Loucy (cell line): ENCODE results near the gene IFNL1.

Experiments
- H2AFZ ChIP-seq: fragments of 200-600 bp; sonication (generic); 2 replicates; pipeline ENCODE4 v1.6.0; 2016; ENCODE audit warnings: antibody characterized with exemption, mild to moderate bottlenecking, low read length, moderate library complexity
- H3F3A ChIP-seq: fragments of 200-600 bp; 2 replicates; pipeline ENCODE4 v1.6.0; 2016; ENCODE audit warnings: antibody characterized with exemption, low read depth, mild to moderate bottlenecking
- H3K27me3 ChIP-seq: fragments of 200-600 bp; sonication (generic); 2 replicates; pipeline ENCODE4 v1.6.1; 2014; ENCODE audit warnings: low read length, mild to moderate bottlenecking; ENCODE audit not compliant: insufficient read depth, poor library complexity, severe bottlenecking
- H3K36me3 ChIP-seq: fragments of 200-600 bp; sonication (generic); 2 replicates; pipeline ENCODE4 v1.6.1; 2016; ENCODE audit warnings: low read length; ENCODE audit not compliant: insufficient read depth
- H3K4me1 ChIP-seq: fragments of 200-600 bp; sonication (generic); 2 replicates; pipeline ENCODE4 v1.5.1; 2014; ENCODE audit warnings: low read length, mild to moderate bottlenecking; ENCODE audit not compliant: insufficient read depth, poor library complexity, severe bottlenecking
- H3K4me2 ChIP-seq: fragments of 200-600 bp; sonication (generic); 2 replicates; pipeline ENCODE4 v1.6.0; 2014; ENCODE audit warnings: antibody characterized with exemption, low read length, low read depth, mild to moderate bottlenecking; ENCODE audit not compliant: poor library complexity, severe bottlenecking
- H3K4me3 ChIP-seq: fragments of 200-600 bp; sonication (generic); 2 replicates; pipeline ENCODE4 v1.5.1; 2014; ENCODE audit warnings: low read length, mild to moderate bottlenecking, mixed read lengths; ENCODE audit not compliant: poor library complexity, severe bottlenecking
- H3K79me2 ChIP-seq: fragments of 200-600 bp; sonication (generic); 2 replicates; pipeline ENCODE4 v1.6.1; 2014; ENCODE audit warnings: low read length; ENCODE audit not compliant: insufficient read depth
- H3K9ac ChIP-seq: fragments of 200-600 bp; sonication (generic); 2 replicates; pipeline ENCODE4 v1.6.0; 2014; ENCODE audit warnings: mild to moderate bottlenecking, low read depth, low read length, moderate library complexity; ENCODE audit not compliant: poor library complexity, severe bottlenecking
- H3K9me2 ChIP-seq: fragments of 200-600 bp; sonication (generic); replicated peaks from 2 replicates; pipeline ENCODE4 v1.6.1; 2016; ENCODE audit warnings: low read depth, low read length, mixed read lengths
- H3K9me3 ChIP-seq: fragments of 200-600 bp; sonication (generic); 2 replicates; pipeline ENCODE4 v1.6.1; 2014; ENCODE audit warnings: mild to moderate bottlenecking, antibody characterized with exemption, low read length, low read depth; ENCODE audit not compliant: insufficient read depth
- H4K20me1 ChIP-seq: fragments of 200-600 bp; sonication (generic); 2 replicates; pipeline ENCODE4 v1.6.0; 2014; ENCODE audit warnings: antibody characterized with exemption, low read length, mild to moderate bottlenecking; ENCODE audit not compliant: insufficient read depth, poor library complexity, severe bottlenecking
- CTCF ChIP-seq: fragments of 200-600 bp; sonication (generic); conservative IDR thresholded peaks from 2 replicates; pipeline ENCODE4 v1.5.1; 2014; ENCODE audit warnings: mild to moderate bottlenecking, antibody characterized with exemption, low read length
- EZH2phosphoT487 ChIP-seq: fragments of 200-600 bp; IDR thresholded peaks from 2 replicates; pipeline ENCODE4 v1.6.1; 2018; ENCODE audit warnings: antibody characterized with exemption, mild to moderate bottlenecking, moderate library complexity, borderline replicate concordance

Gene IFNL1

DNA sequence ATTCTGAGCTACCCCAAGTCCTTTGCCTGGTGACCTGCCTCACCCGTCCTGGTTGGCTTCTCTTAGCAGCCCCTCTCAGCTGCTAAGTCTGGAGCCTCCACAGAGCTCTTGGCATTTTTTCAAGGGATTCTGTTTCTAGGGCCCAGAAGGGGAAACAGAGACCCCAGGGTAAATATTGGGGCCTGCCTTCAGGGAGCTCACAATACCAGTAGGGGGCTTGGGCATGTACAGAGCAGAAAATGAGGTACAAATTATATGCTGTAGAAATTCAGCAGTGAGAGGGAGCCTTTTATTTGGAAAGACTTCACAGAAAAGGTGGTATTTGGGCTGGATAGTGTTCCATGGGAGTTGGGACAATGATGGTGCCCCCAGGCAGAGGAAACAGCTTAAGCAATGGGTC lies 49.7 kb downstream of the IFNL1 start:
- Histone ChIP-seq H4K20me1 (peaks cover 50% of the 10 kb centered on the region), H3K4me1 (peaks cover 56% of the 10 kb centered on the region)

GRCh38 chr19:39347332-39348164 lies 51.3 kb downstream of the IFNL1 start:
- H4K20me1 ChIP-seq: peaks cover 57% of the 10 kb centered on the region
- no peaks in the 10 kb centered on the region for H3F3A ChIP-seq
- H3K9me3 ChIP-seq: no peaks in the 10 kb centered on the region
- H3K4me1 ChIP-seq: peaks cover 56% of the 10 kb centered on the region
- no peak overlapping the region for H3K4me3 ChIP-seq
- peak overlapping the region; percentile 25 for H3K9ac ChIP-seq
- H3K27me3 ChIP-seq: no peaks in the 10 kb centered on the region
- peaks cover 10% of the 10 kb centered on the region; the same call in 1 of the 2 replicates for H3K36me3 ChIP-seq
- TF ChIP-seq CTCF (no peak), EZH2phosphoT487 (no peak)
- H2AFZ ChIP-seq: no peak overlapping the region
- peaks cover 67% of the 10 kb centered on the region for H3K79me2 ChIP-seq
- H3K9me2 ChIP-seq: no peaks in the 10 kb centered on the region
- H3K4me2 ChIP-seq: peak overlapping the region; percentile 100

More for the DNA sequence above, 49.7 kb downstream of the IFNL1 start:
- Histone ChIP-seq H3K36me3 (peaks cover 3% of the 10 kb centered on the region; the same call in 1 of the 2 replicates), H2AFZ (no peak overlapping the region), H3K4me2 (peak overlapping the region; percentile 100), H3K4me3 (peak overlapping the region; percentile 92), H3K9me2 (no peaks in the 10 kb centered on the region), H3K27me3 (no peaks in the 10 kb centered on the region), H3F3A (no peaks in the 10 kb centered on the region), H3K9ac (peak overlapping the region; percentile 93), H3K9me3 (no peaks in the 10 kb centered on the region), H3K79me2 (peaks cover 74% of the 10 kb centered on the region)
- no peak for TF ChIP-seq EZH2phosphoT487
- peak; percentile 60 for TF ChIP-seq CTCF
